Omental fat pad (tissue), 4 donors: ENCODE measurements around the gene FLRT2. TPM values are rescaled to one million over a fixed set of nuclear protein-coding genes. Genes with fewer than 3 reads are reported as not detected.
A peak's percentile ranks its signal among the peaks of the same experiment; 100 is the strongest.

Experiments used
- ATAC-seq: fragments of 150-250 bp; one replicate; pipeline ENCODE4 v1.9.1; 2016; ENCODE audit warnings: mild to moderate bottlenecking, moderate library complexity; ENCODE audit not compliant: low FRiP score
- DNase-seq: peaks from one replicate; pipeline ENCODE4 v3.0.0-alpha.2; 2019; ENCODE audit warnings: low spot score
- CTCF ChIP-seq, 3 donors: fragments of 450-650 bp; IDR thresholded peaks; one replicate each; pipeline ENCODE4 v1.5.1; 2016 to 2017; ENCODE audit warnings: antibody characterized with exemption in 3 of 3, mild to moderate bottlenecking in 3 of 3, moderate library complexity in 2 of 3
- total RNA-seq, 4 donors: library from RNA; depleted of rRNA; stranded (reverse); fragments of >200 nt; gene quantifications; one replicate each; pipeline ENCODE4 v1.1.0, GENCODE V29; 2016

FLRT2 gene
- total RNA-seq, 4 donors from 2014 or later: 15.9 to 71.4 (median 23.8) TPM

GRCh38 chr14:85601246-85601645, 71.3 kb downstream of the FLRT2 start:
- no peak for TF ChIP-seq CTCF (IDR thresholded peaks at IDR 0.05)
- ATAC-seq (no peak), DNase-seq (no peak)

GRCh38 chr14:85601690-85602089, 71.7 kb downstream of the FLRT2 start:
- ATAC-seq: no peak
- DNase-seq: no peak

GRCh38 chr14:85602345-85602744, 72.4 kb downstream of the FLRT2 start:
- TF ChIP-seq CTCF (IDR thresholded peaks at IDR 0.05): no peak
- DNase-seq (no peak), ATAC-seq (no peak)

More at GRCh38 chr14:85601690-85602089, 71.7 kb downstream of the FLRT2 start:
- no peak for TF ChIP-seq CTCF (IDR thresholded peaks at IDR 0.05)

GRCh38 chr14:85604021-85604420, 74.1 kb downstream of the FLRT2 start:
- DNase-seq (no peak), ATAC-seq (no peak)
- TF ChIP-seq CTCF (IDR thresholded peaks at IDR 0.05): no peak

GRCh38 chr14:85604714-85605113, 74.8 kb downstream of the FLRT2 start:
- no peak for ATAC-seq
- no peak for TF ChIP-seq CTCF (IDR thresholded peaks at IDR 0.05)
- DNase-seq: no peak

- DNase-seq (no peak), ATAC-seq (peak; percentile 95)
- TF ChIP-seq CTCF (IDR thresholded peaks at IDR 0.05): no peak
Observed at GRCh38 chr14:85607651-85608081, 77.7 kb downstream of the FLRT2 start.

GRCh38 chr14:85613496-85613895, 83.6 kb downstream of the FLRT2 start:
- no peak for ATAC-seq
- no peak for DNase-seq
- no peak for TF ChIP-seq CTCF (IDR thresholded peaks at IDR 0.05)
